Gastrocnemius medialis (tissue), 4 donors: Measurements from ENCODE around the gene CALN1.

Source experiments
- CTCF ChIP-seq, 5 experiments: fragments of 450-650 bp in 3 of 5; fragments of 200-600 bp in 2 of 5; sonication (generic) in 2 of 5; IDR thresholded peaks in 4 of 5; conservative IDR thresholded peaks in 1 of 5; 1 replicate in 4 of 5; 2 replicates in 1 of 5; pipeline ENCODE4 v1.5.1; 2016 to 2019; ENCODE audit warnings: antibody characterized with exemption in 5 of 5, mild to moderate bottlenecking in 3 of 5, moderate library complexity in 3 of 5
- POLR2A ChIP-seq, 2 donors: fragments of 450-650 bp; IDR thresholded peaks; one replicate each; pipeline ENCODE4 v1.6.1; 2017; ENCODE audit warnings: antibody characterized with exemption in 2 of 2, mild to moderate bottlenecking in 2 of 2, moderate library complexity in 2 of 2

- no peak for TF ChIP-seq CTCF (IDR thresholded peaks at IDR 0.05 in 4 of 5, conservative IDR thresholded peaks at IDR 0.05 in 1 of 5)
- no peak for TF ChIP-seq POLR2A (IDR thresholded peaks at IDR 0.05)
Measured at GRCh38 chr7:72272479-72272878, 139.7 kb downstream of the CALN1 start.
